Left ventricle myocardium inferior (tissue), 1 donor: Measurements from ENCODE around the gene PADI6. TPM values are rescaled to one million over a fixed set of nuclear protein-coding genes. Genes with fewer than 3 reads are reported as not detected.

ENCODE experiments used
- DNase-seq: peaks from one replicate; pipeline ENCODE4 v3.0.0-alpha.2; 2020
- H3K27ac ChIP-seq: fragments of 200-600 bp; replicated peaks from 2 replicates; pipeline ENCODE4 v1.8.0; 2021
- H3K27me3 ChIP-seq: fragments of 200-600 bp; 2 replicates; pipeline ENCODE4 v1.8.0; 2021; ENCODE audit warnings: low read depth
- H3K36me3 ChIP-seq: fragments of 200-600 bp; 2 replicates; pipeline ENCODE4 v1.8.0; 2021
- H3K4me1 ChIP-seq: fragments of 200-600 bp; 2 replicates; pipeline ENCODE4 v1.8.0; 2021
- H3K4me3 ChIP-seq: fragments of 200-600 bp; 2 replicates; pipeline ENCODE4 v1.8.0; 2021; ENCODE audit warnings: mild to moderate bottlenecking, moderate library complexity
- H3K9me3 ChIP-seq: fragments of 200-600 bp; replicated peaks from 2 replicates; pipeline ENCODE4 v1.8.0; 2021
- CTCF ChIP-seq: fragments of 200-600 bp; IDR thresholded peaks from 2 replicates; pipeline ENCODE4 v1.8.0; 2021; ENCODE audit warnings: antibody characterized with exemption, mild to moderate bottlenecking, borderline replicate concordance
- intact Hi-C: fragments of 100-400 bp; cut with micrococcal nuclease; formaldehyde crosslinking; loops from one replicate; pipeline ENCODE4 v1.11.0; 2022
- total RNA-seq: library from RNA; stranded (reverse); fragmentation: NEBNext Ultra II Directional; extraction: Animal tissue kit (Norgen Biotek cat#: 25700); gene quantifications from one replicate; pipeline ENCODE4 v1.2.1, GENCODE V29; 2021
- donor health status: DM: no; HTN: yes; CAD: no; lungs with severe emphysema.

The PADI6 gene
- total RNA-seq, 1 donor from 2014 or later: not detected

- no peaks in the 10 kb centered on the region for H3K4me1 ChIP-seq
- TF ChIP-seq CTCF: no peak
- H3K4me3 ChIP-seq: no peak overlapping the region
- intact Hi-C loops: no loop called here
- no peaks in the 10 kb centered on the region for H3K9me3 ChIP-seq
- H3K36me3 ChIP-seq: no peaks in the 10 kb centered on the region
- peaks cover 95% of the 10 kb centered on the region for H3K27me3 ChIP-seq
- DNase-seq: no peak
- no peak overlapping the region for H3K27ac ChIP-seq
Observed at GRCh38 chr1:17377325-17377953, 5.4 kb downstream of the PADI6 start.

- intact Hi-C loops: no loop called here
- no peaks in the 10 kb centered on the region for H3K36me3 ChIP-seq
- peaks cover 84% of the 10 kb centered on the region for H3K27me3 ChIP-seq
Observed at GRCh38 chr1:17381161-17381560, 9.2 kb downstream of the PADI6 start.

GRCh38 chr1:17392199-17392740 lies 20.3 kb downstream of the PADI6 start:
- Histone ChIP-seq H3K27ac (no peak overlapping the region), H3K27me3 (peaks cover 49% of the 10 kb centered on the region), H3K4me3 (no peak overlapping the region), H3K9me3 (no peaks in the 10 kb centered on the region), H3K4me1 (no peaks in the 10 kb centered on the region), H3K36me3 (no peaks in the 10 kb centered on the region)
- no peak for TF ChIP-seq CTCF
- no peak for DNase-seq
- intact Hi-C loops: no loop called here

More at GRCh38 chr1:17381161-17381560, 9.2 kb downstream of the PADI6 start:
- Histone ChIP-seq H3K4me1 (no peaks in the 10 kb centered on the region), H3K4me3 (no peak overlapping the region), H3K27ac (no peak overlapping the region), H3K9me3 (no peaks in the 10 kb centered on the region)
- TF ChIP-seq CTCF: no peak
- DNase-seq: no peak

- Histone ChIP-seq H3K4me1 (no peaks in the 10 kb centered on the region), H3K4me3 (no peak overlapping the region), H3K27ac (no peak overlapping the region), H3K36me3 (no peaks in the 10 kb centered on the region), H3K27me3 (peaks cover 48% of the 10 kb centered on the region), H3K9me3 (no peaks in the 10 kb centered on the region)
- intact Hi-C loops: no loop called here
- no peak for TF ChIP-seq CTCF
- DNase-seq: no peak
Observed at GRCh38 chr1:17393230-17393629, 21.2 kb downstream of the PADI6 start.

- intact Hi-C loops: no loop called here
- Histone ChIP-seq H3K36me3 (no peaks in the 10 kb centered on the region), H3K4me1 (no peaks in the 10 kb centered on the region), H3K4me3 (no peak overlapping the region), H3K27ac (no peak overlapping the region), H3K9me3 (no peaks in the 10 kb centered on the region), H3K27me3 (peaks cover 41% of the 10 kb centered on the region)
- DNase-seq: no peak
- no peak for TF ChIP-seq CTCF
Observed at GRCh38 chr1:17397910-17398695, 26.1 kb downstream of the PADI6 start.
